ENCODE results near the gene POTEB2. TPM values are rescaled to one million over a fixed set of nuclear protein-coding genes. Genes with fewer than 3 reads are reported as not detected.
"Not testable (repeated sequence)": the region's sequence is repeated elsewhere in the genome, so short reads cannot be mapped to it uniquely, and the experiment has no call there.

The POTEB2 gene
- not detected in 2 replicates for total RNA-seq (2014; rRNA removed; shearing (Covaris generic))

DNA sequence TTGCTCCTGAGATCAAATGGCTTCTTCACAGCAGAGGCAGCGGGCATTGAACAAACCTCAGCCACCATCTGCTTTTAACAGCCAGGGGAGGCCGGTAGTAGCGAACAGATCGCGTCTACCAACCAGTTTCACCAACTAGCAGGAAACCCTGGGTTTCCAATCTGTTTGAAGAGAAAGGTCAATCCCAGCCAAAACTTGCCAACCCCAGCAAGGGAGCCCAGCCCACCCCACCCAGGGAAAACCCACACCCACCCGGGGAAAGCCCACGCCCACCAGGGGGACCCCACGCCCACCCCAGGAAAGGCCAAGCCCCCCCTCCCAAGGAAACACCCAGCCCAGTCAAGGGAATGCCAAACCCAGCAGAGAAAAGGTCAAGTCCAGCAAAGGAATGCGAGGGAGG, at the start of gene POTEB2:
Gene POTEB2 (minus strand): TSS at position 101 of the 400 bp plus-strand sequence. CDS start 33 bp downstream, at position 68.
- DNase-seq (ENCODE audit: low read depth): not testable (repeated sequence)

DNA sequence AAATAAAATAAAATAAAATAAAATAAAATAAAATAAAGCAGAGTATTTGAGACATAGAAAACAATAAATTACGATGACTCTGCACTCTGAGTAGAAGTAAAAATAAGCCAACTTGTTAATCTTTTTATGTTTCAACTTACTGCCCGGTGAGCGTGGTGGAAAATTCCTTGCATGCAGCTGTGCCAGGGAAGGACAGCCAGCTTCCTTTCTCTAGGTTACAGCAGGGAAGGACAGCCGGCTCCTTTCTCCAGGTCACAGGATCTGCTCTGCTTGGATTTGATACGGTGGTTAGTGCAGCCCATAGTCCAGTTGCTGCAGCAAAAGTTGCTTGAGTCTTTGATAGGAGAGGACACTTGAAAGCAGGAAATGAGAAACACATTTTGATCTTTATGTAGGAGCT, 13.8 kb upstream of the POTEB2 start:
- not testable (repeated sequence) for DNase-seq (ENCODE audit: low read depth)

DNA sequence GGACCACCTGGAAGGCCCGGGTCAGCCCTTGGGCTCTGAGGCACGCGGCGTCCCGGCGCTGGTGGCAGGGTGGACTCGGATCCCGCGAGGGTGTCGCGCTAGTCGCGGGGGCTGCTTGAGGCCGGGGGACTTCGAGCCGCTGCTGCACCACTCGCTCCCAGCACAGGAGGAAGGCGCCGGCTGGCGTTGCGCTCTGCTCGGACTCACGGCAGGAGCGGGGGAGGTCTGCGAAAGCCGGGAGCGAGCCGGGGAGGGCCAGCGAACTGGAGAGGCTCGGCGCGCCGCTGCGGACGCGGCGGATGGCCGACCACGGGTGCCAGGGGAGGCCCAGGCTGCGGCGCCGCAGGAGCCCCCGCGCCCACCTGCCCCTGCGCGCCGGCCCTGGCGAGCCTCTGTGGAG, 12.3 kb upstream of the POTEB2 start:
- not testable (repeated sequence) for DNase-seq (ENCODE audit: low read depth)

DNA sequence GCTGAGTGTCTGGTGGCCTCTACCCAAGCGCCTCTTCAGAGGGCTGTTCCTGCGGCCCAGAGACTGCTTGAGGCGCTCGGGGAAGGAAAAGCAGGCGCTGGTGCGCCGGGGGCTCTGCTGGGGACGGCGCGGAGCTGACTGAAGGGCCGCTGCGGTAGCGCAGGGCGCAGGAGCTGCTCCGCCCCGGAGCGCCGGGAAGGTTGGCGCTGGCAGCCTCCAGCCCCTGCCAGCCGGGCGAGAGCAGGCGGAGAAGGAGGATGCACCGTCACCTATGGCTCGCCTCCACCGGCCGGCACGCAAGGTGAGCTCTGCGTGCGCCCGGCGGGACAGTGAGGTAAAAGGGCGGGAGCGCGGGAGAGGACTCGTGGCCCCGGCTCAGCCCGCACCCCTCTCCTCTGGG, 11.7 kb upstream of the POTEB2 start:
- not testable (repeated sequence) for DNase-seq (ENCODE audit: low read depth)
